ENCODE results near the gene UGT2A3. TPM values are rescaled to one million over a fixed set of nuclear protein-coding genes. Genes with fewer than 3 reads are reported as not detected.

Gene UGT2A3
- total and polyA plus RNA-seq, 4 donors, result 16.3 to 41.4 (median 28.2) TPM

DNA sequence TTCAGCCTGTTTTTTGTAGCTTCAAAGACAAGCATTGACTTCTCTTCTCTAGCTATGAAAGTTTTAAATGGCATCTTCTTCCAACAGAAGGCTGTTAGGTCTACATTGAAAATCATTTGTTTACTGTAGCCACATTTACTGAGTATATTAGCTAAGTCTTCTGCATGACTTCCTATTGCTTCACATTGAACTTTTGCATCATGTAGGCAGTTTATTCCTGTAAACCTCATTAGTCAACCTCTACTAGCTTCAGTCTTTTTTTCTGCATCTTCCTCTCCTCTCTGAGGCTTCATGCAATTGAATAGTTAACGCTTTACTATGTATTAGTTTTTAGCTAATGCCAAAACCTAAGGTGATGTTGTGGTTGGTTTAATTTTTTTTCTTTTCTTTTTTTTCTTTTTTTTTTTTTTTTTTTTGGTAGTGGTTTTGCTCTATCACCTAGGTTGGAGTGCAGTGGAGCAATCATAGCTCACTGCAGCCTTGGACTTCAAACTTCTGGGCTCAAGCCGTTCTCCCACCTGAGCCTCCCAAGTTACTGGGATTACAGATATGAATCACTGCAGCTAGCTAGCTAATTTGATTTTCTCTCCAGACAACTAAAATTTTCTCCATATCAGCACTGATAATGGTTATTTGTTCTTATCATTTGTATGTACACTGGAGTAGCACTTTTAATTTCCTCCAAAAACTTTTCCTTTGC, 3.4 kb downstream of the UGT2A3 start:
- TF ChIP-seq RAD21 (IDR thresholded peaks at IDR 0.05) (peak in 1 of 2 donors; percentile 18), ZBTB33 (IDR thresholded peaks at IDR 0.05) (peak; percentile 24), YY1 (IDR thresholded peaks at IDR 0.05) (peak; percentile 42), TAF1 (conservative IDR thresholded peaks at IDR 0.05) (peak; percentile 28), HNF4A (conservative IDR thresholded peaks at IDR 0.05) (peak; percentile 60 to 65), FOXA2 (IDR thresholded peaks at IDR 0.05) (peak; percentile 25), JUND (IDR thresholded peaks at IDR 0.05) (peak; percentile 22 to 34), EGR1 (IDR thresholded peaks at IDR 0.05; ENCODE audit: low read depth in 2 of 2) (no peak), FOXA1 (IDR thresholded peaks at IDR 0.05) (no peak), HNF4G (IDR thresholded peaks at IDR 0.05) (no peak), NR2F2 (IDR thresholded peaks at IDR 0.05) (no peak), REST (IDR thresholded peaks at IDR 0.05) (no peak), SP1 (IDR thresholded peaks at IDR 0.05) (peak; percentile 27), GABPA (IDR thresholded peaks at IDR 0.05 in 1 of 2, conservative IDR thresholded peaks at IDR 0.05 in 1 of 2) (no peak), RXRA (IDR thresholded peaks at IDR 0.05) (peak; percentile 40 to 61)
- TF ChIP-seq, protein P1, sequence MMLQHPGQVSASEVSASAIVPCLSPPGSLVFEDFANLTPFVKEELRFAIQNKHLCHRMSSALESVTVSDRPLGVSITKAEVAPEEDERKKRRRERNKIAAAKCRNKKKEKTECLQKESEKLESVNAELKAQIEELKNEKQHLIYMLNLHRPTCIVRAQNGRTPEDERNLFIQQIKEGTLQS (IDR thresholded peaks at IDR 0.05), result no peak
- TF ChIP-seq, protein P2, sequence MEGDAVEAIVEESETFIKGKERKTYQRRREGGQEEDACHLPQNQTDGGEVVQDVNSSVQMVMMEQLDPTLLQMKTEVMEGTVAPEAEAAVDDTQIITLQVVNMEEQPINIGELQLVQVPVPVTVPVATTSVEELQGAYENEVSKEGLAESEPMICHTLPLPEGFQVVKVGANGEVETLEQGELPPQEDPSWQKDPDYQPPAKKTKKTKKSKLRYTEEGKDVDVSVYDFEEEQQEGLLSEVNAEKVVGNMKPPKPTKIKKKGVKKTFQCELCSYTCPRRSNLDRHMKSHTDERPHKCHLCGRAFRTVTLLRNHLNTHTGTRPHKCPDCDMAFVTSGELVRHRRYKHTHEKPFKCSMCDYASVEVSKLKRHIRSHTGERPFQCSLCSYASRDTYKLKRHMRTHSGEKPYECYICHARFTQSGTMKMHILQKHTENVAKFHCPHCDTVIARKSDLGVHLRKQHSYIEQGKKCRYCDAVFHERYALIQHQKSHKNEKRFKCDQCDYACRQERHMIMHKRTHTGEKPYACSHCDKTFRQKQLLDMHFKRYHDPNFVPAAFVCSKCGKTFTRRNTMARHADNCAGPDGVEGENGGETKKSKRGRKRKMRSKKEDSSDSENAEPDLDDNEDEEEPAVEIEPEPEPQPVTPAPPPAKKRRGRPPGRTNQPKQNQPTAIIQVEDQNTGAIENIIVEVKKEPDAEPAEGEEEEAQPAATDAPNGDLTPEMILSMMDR (IDR thresholded peaks at IDR 0.05; ENCODE audit: low read depth, low read length, missing input control), result no peak
- TF ChIP-seq, protein P3, sequence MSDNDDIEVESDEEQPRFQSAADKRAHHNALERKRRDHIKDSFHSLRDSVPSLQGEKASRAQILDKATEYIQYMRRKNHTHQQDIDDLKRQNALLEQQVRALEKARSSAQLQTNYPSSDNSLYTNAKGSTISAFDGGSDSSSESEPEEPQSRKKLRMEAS (IDR thresholded peaks at IDR 0.05), result no peak
- Histone ChIP-seq H3K4me1 (ENCODE audit: control insufficient read depth in 4 of 4, insufficient read depth in 4 of 4, low read length in 3 of 4) (peaks cover 0 to 21% (median 4%) of the 10 kb centered on the region in 4 donors), H3K27ac (ENCODE audit: low read depth in 1 of 2, low read length in 2 of 2) (peak overlapping the region; percentile 32 to 41), H3K4me3 (ENCODE audit: low read depth in 1 of 3, low read length in 3 of 3) (peak overlapping the region in 1 of 3 donors; percentile 48), H3K9ac (ENCODE audit: low read depth in 1 of 2, low read length in 2 of 2) (no peak overlapping the region), H3K9me3 (ENCODE audit: control insufficient read depth in 4 of 4, low read length in 3 of 4) (no peaks in the 10 kb centered on the region), H3K36me3 (ENCODE audit: control insufficient read depth in 4 of 4, insufficient read depth in 3 of 4, low read depth in 1 of 4, low read length in 3 of 4) (peaks cover 0 to 5% (median 0%) of the 10 kb centered on the region in 4 donors), H3K27me3 (ENCODE audit: control insufficient read depth in 4 of 4, insufficient read depth in 4 of 4, low read length in 3 of 4) (no peaks in the 10 kb centered on the region)
- DNase-seq (ENCODE audit: low spot score), result no peak
- WGBS, result 61% methylated on average over 2 of the region's 2 CpGs
